GM18517 (cell line): ENCODE results near the gene PNPO.
A peak's percentile ranks its signal among the peaks of the same experiment; 100 is the strongest.
"Not testable (repeated sequence)": the region's sequence is repeated elsewhere in the genome, so short reads cannot be mapped to it uniquely, and the experiment has no call there.

Source experiments
- ATAC-seq: cut with Tn5 transposase; IDR thresholded peaks from one replicate; pipeline ENCODE4 v1.9.1; 2021; ENCODE audit warnings: mild to moderate bottlenecking, moderate library complexity; ENCODE audit not compliant: unreplicated experiment

The PNPO gene

GRCh38 chr17:47970725-47971499 lies 29.5 kb downstream of the PNPO start, which contains the start of gene CDK5RAP3:
CDK5RAP3 (plus strand) TSS chr17:47971113; CDS start chr17:47971147, 34 bp downstream.
- peak; percentile 94 for ATAC-seq

DNA sequence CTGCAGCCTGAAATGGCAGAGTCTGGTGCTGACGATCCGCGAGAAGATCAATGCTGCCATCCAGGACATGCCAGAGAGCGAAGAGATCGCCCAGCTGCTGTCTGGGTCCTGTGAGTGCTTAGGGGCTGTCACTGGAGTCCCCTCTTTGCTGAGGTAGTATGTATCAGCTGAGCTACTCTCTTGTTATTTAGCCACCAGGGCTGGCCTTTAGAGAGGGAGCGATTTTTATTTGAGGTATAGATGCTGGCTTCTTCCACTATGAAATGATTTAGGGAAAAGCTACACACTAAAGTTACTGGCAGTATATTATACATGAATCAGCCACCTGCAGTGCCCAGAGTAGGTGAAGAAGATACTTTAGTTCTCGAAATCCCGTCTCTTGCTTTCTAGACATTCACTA lies 32.2 kb downstream of the PNPO start:
- no peak for ATAC-seq

DNA sequence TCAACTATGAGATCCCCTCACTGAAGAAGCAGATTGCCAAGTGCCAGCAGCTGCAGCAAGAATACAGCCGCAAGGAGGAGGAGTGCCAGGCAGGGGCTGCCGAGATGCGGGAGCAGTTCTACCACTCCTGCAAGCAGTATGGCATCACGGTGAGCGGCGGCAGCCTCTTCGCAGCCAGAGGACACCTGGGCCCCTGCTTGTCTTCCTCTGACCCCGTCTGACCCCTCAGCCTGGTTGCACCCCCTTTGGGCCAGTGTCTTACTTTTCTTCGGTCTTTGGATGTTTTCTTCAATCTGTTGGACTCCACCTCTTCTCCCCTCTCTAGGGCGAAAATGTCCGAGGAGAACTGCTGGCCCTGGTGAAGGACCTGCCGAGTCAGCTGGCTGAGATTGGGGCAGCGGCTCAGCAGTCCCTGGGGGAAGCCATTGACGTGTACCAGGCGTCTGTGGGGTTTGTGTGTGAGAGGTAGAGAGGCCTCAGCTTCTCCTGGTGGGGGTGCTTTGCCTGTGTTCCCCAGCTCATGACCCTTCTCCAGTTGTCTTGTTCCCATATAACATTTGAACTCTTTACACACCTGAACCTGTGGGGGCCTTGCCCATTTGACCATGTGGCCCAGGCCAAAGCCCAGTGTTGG lies 33.9 kb downstream of the PNPO start:
- ATAC-seq: no peak

GRCh38 chr17:47975823-47976205 lies 34.4 kb downstream of the PNPO start:
- ATAC-seq: no peak

DNA sequence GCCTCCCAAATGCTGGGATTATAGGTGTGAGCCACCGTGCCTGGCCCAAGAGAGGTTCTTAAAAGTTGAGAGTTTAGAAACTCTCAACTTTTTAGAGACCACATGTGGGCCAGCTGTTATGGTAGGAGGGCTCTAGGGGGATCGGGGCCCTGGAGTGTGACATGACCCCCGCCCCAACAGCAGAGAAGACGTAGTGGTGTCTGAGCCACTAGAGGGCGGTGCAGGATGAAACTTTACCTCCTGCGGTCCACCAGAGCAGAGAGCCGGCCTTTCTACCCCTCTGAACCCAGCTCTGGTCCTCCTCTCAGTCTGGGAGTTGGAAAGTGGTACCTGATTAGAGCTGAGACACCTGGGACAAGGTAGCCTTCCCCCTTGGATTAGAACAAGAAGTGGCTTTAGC lies 37.0 kb downstream of the PNPO start:
- ATAC-seq: no peak

- ATAC-seq: no peak
Observed at GRCh38 chr17:47980541-47980940, 39.2 kb downstream of the PNPO start.

- no peak for ATAC-seq
Observed at GRCh38 chr17:47981462-47981861, 40.1 kb downstream of the PNPO start.

- ATAC-seq: no peak
Observed at GRCh38 chr17:47982091-47982617, 40.8 kb downstream of the PNPO start.

DNA sequence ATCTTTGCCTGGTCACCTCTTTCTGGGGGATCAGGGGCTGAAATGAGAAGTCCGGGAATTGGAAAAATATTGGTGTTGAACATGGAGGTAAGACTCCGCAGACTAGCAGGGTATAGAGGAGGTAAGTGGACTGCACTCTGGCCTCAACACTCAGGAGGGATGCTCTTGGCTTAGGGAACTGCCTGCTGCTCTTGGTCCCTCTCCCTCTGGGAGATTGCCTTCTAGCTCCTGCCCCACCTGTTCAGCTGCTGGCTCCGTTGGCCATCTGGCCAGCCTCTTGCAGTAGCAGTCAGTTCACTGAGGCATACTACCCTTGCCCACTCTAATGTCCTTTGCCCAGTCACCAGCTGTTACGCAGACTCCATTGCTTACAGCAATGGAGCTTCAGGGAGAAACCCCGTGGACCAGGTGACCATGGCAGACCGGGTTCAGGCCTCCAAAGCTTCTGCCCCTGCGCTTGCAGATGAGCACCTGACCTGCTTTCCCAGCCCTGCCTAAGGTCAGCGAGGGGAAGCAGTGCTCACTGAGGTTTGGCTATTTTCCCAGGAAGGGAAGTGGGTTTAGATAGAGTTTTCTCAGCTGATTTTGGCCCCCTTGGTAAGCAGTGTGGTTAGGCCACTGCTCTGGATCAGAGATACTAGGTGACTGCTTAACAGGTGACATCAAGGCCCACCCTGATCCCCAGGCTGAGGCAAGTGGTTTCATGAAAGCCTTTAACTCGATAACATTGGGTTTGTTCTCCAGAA lies 41.4 kb downstream of the PNPO start:
- ATAC-seq: no peak

- no peak for ATAC-seq
Observed at GRCh38 chr17:47983492-47984223, 42.3 kb downstream of the PNPO start.

DNA sequence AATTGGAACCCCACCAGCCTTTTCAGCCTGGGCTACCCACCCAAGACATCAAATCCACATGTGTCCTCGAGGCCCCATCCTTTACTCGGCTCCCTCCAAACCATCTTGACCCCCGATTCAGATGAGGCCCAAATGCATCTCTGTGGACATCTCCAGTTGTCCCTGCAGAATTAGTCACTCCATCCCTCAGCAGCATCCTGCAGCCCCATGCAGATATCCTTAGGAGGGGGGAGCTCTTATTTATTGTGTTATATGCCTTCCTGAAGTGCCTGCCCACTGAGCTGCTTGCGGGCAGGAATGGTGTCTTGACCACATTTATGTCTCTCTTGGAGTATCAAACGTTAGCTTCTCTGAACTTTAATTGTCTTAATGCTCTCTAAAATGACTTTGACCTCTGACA lies 45.1 kb downstream of the PNPO start:
- ATAC-seq: no peak

DNA sequence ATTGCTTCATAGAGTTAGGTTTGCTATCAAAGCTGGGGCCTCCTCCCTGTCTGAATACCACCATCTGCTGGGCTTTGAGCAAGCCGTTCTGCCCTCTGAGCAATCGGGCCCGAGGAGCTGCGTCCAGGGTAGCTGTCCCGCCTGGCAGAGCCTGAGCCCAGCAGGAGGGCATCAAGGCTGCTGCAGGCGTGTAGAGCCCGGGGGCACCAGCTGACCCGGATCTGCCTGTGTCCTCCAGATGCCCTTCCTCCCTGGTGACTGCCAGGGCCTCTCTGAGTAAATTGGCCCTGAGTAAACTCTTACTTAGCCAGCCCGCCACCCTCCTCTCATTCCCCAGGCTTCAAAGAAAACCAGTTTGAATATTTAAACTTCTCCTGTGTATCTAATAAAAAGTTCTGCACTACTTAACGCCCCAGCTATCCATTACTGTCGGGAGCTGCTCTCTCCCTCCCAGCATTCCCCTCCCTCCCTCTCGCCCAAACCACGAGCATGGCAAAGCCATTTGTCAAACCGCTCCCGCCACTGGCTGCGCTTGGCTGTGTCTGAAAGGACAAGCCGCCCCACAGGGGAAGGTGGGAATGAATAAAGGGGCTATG lies 46.0 kb downstream of the PNPO start:
- no peak for ATAC-seq

DNA sequence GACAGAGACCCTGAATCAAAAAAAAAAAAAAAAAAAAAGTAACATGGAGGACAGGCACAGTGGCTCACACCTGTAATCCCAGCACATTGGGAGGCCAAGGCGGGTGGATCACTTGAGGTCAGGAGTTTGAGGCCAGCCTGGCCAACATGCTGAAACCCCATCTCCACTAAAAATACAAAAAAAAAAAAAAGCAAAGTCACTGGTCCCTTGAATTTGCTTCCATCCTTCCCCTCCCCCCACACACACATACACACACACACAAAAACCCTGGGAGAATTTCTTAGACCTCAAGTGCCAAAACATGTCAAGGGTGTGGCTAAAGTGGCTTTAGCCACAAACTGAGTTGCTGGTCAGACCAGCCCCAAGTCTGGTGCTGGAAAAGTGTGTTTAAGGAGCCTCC lies 47.1 kb downstream of the PNPO start:
- not testable (repeated sequence) for ATAC-seq

- no peak for ATAC-seq
Observed at GRCh38 chr17:47989159-47989558, 47.8 kb downstream of the PNPO start.

- ATAC-seq: no peak
Observed at GRCh38 chr17:47989700-47990099, 48.3 kb downstream of the PNPO start.

- ATAC-seq: no peak
Observed at GRCh38 chr17:47990962-47991731, 49.8 kb downstream of the PNPO start.

GRCh38 chr17:47992216-47992615 lies 50.8 kb downstream of the PNPO start:
- ATAC-seq: no peak

- no peak for ATAC-seq
Observed at GRCh38 chr17:47993031-47993564, 51.7 kb downstream of the PNPO start.

GRCh38 chr17:47993964-47994363 lies 52.6 kb downstream of the PNPO start:
- ATAC-seq: no peak
